T-helper 1 cell (primary cell): ENCODE measurements around the gene SIGLEC12.
"Not testable (repeated sequence)": the region's sequence is repeated elsewhere in the genome, so short reads cannot be mapped to it uniquely, and the experiment has no call there.

ENCODE experiments used
- DNase-seq, 5 donors: peaks; one replicate each; pipeline ENCODE4 v3.0.0-alpha.2; 2012 to 2020

SIGLEC12 gene

DNA sequence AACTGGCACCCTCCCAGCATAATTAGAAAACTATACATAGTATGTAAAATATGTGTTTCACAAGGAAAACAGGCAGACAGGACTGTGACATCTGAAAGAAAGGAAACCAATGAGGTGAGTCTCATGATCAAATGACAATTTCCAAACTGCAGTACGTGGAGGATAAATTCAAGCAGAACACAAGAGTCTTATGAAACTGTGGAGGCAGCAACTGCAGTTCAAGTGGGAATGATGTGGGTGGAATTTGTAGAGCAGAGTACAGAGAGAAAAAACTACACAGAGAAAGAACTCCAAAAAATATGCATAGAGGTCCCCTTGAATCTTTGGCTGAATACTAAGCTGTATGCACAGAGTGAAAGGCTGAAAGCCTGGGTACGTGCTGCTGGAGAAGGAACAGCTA lies 20.2 kb upstream of the SIGLEC12 start:
- no peak for DNase-seq

DNA sequence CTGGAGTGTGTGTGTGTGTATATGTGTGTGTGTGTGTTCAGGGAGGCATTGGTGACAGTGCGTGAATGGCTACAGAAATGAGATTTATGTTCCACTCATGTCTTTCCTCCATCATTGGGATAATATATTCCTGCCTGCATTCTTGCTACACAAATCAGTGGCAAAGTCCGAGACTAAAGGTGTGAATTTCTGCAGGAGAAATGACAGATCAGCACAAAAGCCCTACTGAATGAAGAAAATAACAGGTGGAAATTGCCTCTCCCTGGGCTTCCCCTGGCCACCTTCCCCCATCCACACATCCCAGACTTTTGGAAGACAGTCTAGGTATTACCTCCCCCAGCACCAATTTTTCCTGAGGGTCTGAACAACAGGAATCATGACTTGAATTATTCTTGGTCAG lies 19.8 kb upstream of the SIGLEC12 start:
- DNase-seq = no peak

GRCh38 chr19:51520728-51521127 lies 19.1 kb upstream of the SIGLEC12 start:
- no peak for DNase-seq

- peak in 2 of 5 donors; percentile 16 to 49 for DNase-seq
These were observed 13.4 kb upstream of the SIGLEC12 start for GRCh38 chr19:51514866-51515481.

DNA sequence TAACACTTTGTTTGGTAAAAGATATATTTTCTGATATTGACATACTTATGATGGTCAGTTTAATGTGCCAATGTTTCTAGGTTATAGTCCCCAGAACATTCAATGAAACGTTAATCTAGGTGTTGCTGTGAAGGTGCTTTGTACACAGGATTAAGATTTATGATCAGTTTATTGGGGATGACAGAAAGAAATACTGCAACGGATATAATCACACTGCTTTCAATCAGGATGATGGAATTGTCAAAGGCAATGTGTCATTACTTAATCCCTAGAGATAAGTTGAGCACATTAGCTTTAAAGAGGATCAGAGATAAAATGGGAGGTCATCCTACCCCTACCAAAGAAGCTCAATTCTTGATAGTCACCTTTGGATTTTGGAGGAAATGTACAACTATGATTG lies 12.4 kb upstream of the SIGLEC12 start:
- DNase-seq = no peak

DNA sequence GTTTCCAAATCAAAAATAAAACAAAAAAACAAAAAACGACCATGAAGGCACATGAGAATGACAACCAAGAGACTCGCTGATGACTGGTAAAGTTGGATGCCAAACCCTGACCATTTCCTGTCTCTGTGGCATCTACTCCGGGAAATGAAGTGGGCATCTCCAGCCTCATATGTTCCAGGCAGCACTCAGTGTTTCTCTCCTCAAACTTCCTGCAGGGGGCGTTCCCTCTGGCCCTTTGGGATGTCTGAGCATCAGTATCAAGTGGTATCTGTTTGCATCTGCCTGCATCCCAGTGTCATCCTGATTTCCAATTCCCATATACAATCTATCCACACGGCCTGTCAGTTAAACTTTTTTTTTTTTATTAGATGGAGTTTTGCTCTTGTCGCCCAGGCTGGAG lies 9.8 kb upstream of the SIGLEC12 start:
- peak in 1 of 5 donors; percentile 8 for DNase-seq

DNA sequence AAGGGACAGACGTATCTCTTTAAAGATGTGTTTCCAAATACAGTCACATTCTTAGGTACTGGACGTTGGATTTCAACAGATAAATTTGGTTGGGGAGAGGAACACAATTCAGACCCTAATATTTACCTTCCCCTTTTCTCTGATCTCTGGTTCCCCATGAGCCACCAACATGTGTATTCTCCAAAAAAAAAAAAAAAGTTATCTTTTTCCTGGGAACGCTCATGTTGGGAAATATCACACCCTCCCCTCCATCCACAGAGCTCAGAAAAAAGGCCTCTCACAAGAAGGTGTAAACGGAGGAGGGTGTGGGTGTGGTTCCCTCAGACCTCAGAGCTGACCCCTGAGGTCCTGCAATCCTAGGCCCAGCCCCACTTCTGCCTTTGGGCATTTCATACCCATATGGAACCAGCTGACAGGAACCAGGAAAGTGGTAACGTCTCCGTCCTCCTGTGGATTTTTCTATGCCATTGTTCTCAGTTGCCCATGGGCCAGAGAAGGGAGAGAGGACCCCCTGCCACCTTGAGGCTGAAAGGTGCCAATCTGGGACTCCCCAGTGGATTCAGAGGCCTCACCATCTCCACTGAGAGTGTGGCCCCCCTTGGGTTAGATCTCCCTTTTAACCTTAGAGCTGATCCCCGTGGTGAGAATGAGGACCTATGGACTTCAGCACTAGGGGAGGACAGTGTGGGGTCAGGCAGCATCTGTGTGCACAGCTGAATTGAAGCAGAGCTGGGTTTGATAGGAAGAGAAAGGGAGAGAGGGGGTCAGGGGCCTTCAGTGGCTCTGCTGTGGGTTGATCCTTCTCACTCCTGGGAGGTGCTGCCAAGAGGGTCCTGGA lies 8.4 kb upstream of the SIGLEC12 start:
- DNase-seq = no peak

GRCh38 chr19:51508059-51508733 lies 6.6 kb upstream of the SIGLEC12 start:
- DNase-seq = no peak

GRCh38 chr19:51507640-51508058 lies 6.0 kb upstream of the SIGLEC12 start:
- DNase-seq = no peak

DNA sequence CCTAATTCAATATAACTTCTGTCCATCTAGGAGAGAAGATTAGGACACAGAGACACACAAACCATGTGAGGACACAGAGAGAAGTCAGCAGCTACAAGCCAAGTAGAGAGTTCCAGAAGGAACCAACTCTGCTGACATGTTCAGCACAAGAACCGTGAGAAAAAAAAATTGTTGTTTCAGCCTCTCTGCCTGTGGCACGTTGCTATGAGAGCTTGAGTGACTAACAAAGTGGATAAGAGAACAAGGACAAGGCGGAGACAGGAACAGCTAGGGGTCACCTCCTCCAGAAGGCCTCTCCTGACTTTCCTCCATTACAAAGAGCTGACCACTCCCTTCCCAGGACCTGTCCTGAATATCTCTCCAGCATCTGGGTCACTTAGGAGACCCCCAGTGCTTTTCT lies 5.6 kb upstream of the SIGLEC12 start:
- DNase-seq = no peak

DNA sequence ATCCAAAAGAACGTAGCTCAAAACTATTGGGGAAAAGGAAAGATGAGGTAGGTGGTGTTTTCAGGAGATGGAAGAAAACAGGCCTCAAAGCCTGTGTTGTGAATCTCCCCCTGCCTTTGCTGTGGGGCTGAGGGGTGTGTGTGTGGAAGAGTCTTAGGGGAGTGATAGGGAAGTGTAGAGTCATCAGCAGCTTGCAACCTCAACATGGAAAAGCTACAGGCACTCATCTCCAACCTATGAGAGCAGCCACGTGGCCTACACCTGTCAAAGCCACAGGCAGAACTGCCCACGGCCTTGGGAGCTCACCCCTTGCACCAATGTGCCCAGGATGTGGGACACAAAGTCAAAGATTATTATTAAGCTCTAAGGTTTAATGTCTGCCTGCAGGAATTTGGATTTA lies 4.3 kb upstream of the SIGLEC12 start:
- no peak for DNase-seq

DNA sequence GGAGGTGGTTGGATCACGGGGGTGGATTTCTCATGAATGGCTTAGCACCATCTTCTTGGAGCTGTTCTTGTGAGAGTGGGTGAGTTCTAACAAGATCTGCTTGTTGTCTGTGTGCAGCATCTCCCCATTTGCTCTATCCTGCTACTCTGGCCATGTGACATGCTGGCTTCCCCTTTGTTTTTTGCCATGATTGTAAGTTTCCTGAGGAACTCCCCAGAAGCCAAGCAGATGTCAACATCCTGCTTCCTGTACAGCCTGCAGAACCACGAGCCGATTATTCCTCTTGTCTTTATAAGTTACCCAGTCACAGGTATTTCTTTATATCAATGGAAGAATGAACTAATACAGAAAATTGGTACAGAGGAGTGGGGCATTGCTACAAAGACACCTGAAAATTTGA lies 2.3 kb upstream of the SIGLEC12 start:
- DNase-seq = no peak

GRCh38 chr19:51503286-51503817 lies 1.8 kb upstream of the SIGLEC12 start:
- DNase-seq = no peak

- not testable (repeated sequence) for DNase-seq
These were observed 669 bp downstream of the SIGLEC12 start for GRCh38 chr19:51500931-51501330.

GRCh38 chr19:51497666-51498065 lies 3.9 kb downstream of the SIGLEC12 start:
- no peak for DNase-seq

GRCh38 chr19:51493776-51494175 lies 7.8 kb downstream of the SIGLEC12 start:
- no peak for DNase-seq

GRCh38 chr19:51491586-51491985 lies 10.0 kb downstream of the SIGLEC12 start:
- DNase-seq = no peak

- DNase-seq = no peak
These were observed 10.9 kb downstream of the SIGLEC12 start for GRCh38 chr19:51490676-51491075.

- DNase-seq = no peak
These were observed 12.5 kb downstream of the SIGLEC12 start for GRCh38 chr19:51489113-51489512.

DNA sequence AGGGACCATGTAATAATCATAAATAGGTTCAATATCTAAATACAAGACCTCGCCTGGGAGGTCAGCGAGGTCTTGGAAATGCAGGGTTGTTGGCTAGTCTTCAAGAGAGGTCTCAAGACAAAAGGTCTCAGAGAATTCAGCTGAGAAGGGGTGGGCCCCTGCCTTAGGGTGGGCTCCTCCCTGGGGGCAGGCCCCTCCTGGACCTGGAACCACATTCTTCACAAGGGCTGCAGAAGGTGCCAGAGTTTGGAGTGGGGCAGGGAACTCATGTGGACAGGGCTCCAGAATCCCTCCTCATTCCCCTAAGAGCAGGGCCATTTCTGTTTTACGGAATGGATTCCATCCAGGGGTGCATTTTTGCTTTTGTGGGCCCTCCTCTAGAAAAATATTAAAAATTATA lies 13.1 kb downstream of the SIGLEC12 start:
- DNase-seq = no peak

GRCh38 chr19:51485960-51486660 lies 15.5 kb downstream of the SIGLEC12 start:
- DNase-seq = no peak

DNA sequence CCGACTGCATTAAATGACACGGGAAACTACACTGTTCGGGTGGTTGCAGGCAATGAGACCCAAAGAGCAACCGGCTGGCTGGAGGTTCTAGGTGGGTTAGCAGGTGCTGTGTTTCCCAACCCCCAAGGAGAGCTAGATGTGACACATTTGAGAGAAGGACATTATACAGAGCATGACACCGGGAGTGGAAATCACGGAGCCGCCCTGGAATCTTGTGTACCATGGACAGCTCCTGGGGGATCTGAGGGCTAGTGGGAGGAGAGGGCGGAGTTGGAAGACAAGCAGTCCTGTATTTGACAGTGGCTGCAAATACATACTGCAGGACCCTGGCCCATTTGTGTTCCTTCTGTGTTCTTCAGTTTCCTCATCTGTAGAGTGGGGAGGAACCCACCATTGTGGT lies 21.0 kb downstream of the SIGLEC12 start:
- no peak for DNase-seq
